GM21723 (cell line): ENCODE results near the gene GASK1A.

Experiments used
- ATAC-seq: cut with Tn5 transposase; IDR thresholded peaks from one replicate; pipeline ENCODE4 v1.9.1; 2021; ENCODE audit warnings: mild to moderate bottlenecking, moderate library complexity; ENCODE audit not compliant: unreplicated experiment

The GASK1A gene

DNA sequence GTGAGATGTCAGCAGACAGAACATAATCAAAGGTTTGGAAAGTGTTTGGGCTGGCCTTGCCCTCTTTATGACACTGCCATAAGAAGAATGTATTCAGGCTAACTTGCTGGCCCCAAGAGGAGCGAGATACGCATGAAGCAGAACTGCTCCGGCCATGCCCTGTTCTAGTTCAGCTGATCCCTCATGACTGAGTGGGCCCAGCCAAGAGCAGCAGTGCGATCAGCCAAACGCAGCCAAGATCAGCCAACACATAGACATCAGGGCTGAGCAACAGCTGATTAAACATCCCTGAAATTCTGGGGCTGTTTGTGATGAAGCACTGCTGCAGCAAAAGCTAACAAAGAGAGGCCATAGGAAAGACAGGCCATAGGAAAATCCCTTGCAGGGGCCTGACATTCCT lies 102.7 kb downstream of the GASK1A start:
- ATAC-seq = no peak

DNA sequence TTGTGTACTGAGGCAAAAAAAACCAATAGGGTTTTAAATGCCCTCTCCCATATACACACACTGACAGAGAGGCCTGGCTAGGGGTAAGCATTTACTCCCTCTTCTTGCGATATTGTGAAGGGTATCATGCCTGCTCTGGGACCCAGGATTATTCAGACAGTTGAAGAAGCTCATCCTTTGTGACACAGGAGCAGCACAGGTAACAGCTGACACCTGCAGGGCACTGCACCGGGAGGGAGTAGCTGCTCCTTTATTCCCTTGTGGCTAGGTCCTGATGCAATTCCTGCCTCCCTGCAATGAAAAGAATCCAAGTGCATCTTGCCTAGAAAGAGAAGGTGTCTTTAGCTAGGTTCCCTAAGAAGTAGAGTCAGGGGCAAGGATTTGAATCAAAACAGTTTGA lies 103.3 kb downstream of the GASK1A start:
- no peak for ATAC-seq

DNA sequence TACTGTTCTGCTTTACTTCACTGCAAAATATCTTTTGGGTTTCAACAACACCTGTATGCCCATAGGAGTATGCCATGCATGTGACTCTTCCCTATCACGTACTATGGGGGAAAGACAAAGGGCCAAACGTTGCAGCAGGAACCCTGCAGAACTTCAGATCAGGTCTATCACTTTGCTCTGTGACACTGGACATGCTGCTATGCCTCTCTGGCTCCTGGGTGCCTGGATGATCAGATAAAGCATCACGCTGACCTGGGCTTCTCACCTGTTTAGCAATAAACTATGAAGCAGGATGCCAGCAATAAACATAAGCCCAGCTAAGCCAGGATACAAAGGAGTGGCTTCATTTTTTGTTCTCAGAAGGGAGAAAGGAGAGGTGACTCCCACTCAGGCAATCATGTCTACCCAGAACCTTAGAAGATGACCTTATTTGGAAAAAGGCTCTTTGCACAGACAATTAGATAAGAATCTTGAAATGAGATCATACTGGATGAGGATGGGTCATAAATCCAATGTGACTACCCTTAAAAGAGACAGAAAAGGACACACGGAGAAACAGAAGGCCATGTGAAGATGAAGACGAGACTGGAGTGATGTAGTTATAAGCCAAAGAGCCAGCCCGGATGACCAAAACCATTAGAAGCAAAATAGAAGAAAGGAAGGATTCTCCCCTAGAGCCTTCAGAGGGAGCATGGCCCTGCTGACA lies 107.5 kb downstream of the GASK1A start:
- ATAC-seq = no peak

DNA sequence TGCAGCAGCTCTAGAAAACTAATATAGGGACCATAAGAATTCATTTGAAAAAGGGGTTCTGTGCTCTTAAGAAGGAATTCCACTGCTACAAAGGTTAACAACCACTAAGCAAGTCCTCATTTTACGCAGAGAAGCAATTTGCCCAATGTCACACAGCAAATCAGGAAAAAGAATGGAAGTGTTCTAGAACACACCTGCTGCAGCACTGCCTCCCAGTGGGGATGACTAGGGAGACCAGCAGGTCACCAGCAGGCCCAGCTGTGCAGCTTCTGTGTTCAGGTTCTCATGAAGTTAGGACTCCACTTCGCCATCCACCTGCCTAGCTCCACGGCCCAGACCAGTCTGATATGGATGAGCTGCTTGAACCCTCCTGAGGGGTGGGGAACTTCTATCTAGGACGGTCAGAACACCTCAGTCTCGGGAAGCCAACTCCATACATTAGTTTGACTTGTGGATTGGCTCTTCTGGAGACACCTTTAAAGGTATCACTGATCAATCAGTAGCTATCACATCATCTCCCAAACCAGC lies 108.2 kb downstream of the GASK1A start:
- ATAC-seq = no peak

DNA sequence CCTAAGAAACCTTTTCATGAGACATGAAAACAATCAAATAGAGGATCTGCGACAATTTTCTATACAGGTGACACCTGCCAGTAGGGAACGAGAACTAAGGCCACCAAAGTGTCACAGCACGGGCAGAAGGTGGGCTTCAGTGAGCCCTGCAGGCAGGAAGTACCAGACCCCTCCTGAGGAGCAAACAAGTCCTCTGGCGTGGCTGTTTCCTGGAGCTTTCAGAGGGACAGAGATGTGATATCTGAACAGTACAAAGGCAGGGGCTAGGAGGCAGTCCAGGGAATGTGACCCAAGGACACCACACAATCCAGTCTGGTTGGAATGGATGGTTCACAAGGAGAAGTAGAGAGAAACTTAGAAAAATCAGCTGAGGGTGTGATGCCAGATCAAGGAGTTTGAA lies 110.0 kb downstream of the GASK1A start:
- no peak for ATAC-seq

DNA sequence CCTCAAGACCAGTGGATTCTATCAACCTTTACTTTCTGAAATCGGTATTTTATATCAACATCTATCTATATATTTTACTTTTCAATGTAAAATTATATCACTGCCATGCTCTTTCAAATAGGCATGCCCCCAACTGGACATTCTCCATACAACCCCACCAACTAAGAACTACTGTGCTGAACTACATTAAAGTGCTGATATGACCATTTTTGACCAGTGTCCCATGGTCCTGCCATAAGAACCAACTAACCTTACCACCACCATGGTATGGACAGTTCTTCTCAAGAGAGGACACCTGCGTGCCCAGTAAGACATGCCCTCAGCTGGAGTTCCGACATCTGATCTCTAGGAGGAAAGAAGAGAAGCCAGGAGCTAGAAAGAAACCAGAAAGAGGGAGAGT lies 111.1 kb downstream of the GASK1A start:
- no peak for ATAC-seq

DNA sequence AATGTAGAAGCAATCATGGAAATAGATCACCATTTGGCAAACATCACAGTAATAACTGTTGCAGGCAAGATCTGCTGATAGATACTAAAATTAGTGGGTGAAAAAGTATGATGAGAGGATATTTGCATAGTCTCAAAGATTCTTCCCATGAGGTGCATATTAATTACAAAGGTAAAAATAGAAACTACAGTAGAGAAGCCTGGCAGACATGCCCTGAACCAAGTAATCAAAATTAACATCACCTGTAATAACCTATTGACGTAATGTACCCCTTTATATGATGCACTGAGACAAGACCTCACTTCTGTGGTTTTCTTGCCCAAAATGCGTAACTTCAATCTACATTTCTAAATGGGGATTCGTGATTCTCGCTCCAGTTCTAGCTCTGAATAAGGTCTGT lies 112.4 kb downstream of the GASK1A start:
- ATAC-seq = no peak

DNA sequence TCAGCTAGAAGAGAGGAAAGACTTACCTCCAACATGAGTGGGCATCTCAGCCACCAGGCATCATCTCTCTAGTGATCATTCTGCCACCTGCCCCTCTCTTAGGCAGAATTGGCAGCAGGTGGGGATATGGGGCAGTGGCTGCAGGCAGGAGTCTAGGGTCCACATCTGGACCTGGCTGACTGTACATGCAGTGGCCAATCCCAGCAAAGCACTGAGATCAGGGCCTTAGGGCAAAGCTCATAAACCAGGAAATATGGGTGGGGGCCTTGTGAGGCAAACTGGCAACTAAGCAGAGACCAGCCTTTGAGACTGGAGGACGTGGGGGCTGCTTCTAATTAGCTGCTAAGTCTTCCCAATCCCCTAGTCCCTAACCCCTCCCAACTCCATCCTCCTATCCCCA lies 113.9 kb downstream of the GASK1A start:
- ATAC-seq = no peak

DNA sequence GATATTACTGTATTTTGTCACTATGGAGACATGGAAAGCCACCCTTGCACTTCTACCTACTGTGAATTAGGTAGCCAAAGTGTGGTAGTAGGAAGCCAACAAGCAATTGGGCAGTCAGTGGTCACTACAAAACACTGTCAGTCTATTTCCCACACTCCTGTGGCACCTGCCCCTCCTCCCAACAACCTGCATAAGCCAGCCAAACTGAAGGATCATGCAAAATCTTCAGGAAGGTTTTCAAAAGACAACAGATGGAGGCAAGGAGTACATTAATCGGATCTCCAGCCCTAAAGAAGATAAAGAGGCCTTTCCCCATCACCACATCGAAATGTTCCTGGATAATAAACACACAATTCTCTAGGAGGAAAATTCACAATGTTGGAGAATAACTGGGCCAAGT lies 114.9 kb downstream of the GASK1A start:
- no peak for ATAC-seq

DNA sequence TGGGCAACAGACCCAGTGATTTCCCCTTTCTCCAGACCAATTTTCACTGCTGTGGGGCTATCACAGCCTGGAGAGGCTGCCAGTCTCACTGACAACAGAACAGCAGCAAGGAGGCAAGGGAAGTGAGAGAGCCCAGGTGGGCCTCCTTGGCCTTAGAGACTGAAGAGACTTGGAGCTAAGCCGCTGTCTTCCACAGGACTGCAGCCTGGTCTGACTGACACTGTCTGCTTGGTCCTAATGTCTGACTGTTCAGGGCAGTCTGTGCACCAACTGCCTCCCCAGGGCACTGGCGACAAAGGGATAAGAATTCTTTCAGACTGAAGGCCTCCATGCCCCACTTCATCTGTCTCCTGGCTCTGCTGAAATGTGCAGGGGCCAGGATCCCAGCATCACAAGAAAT lies 115.3 kb downstream of the GASK1A start:
- no peak for ATAC-seq

DNA sequence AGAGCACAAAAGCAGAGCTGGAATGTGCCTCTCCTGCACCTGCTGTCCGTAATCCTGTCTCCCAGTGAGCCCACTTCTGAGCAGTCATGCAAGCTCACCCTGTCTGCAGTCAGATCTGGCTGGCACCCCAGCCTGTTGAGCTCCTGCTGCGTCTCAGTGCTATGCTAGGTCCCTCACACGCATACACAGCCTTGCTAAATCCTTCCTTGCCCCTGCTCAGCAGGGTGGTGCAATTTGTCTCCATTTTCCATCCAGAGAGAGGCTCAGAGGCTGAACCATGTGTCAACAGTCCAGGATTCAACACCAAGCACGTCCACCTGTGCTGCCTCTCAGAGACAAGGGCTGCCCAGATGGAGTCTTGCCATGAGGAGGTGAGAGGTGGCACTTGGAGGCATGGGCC lies 115.7 kb downstream of the GASK1A start:
- no peak for ATAC-seq

DNA sequence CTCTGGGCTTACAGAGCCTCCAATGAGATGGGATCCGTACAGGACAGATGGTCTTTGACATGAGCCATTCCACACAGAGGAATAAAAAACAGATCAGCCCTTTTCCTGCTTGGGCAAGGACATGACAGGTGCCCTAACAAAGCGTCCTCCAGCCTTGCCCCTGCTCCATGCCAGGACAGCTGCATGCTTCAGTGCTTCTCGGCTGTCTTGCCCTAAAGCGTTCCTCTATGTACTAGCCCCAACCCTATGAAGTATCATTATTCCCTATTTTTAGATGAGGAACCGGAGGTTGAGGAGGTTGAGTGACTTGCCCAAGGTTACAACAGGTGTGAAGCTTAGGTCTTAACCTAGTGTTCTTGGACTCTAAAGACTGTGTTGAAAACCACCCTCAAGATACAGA lies 116.3 kb downstream of the GASK1A start:
- no peak for ATAC-seq

DNA sequence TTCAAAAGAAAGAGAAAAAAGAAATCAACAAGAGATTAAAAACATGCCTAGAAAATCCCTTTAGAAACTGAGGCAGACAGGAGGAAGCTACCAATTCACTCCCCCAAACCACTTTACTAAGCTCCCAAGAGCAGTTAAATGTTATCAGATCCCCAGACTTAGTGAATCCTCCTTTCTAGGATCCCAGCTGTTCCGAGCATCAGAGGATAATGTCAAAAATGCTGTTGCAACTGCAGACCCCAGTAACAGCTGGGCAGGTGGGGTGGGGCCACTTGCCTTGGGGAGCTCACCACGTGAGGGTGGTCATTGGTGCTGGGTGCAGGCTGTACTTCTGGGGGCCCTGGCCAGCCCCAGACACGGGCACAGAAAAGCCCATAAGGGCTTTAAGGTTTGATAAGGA lies 117.7 kb downstream of the GASK1A start:
- ATAC-seq = no peak

DNA sequence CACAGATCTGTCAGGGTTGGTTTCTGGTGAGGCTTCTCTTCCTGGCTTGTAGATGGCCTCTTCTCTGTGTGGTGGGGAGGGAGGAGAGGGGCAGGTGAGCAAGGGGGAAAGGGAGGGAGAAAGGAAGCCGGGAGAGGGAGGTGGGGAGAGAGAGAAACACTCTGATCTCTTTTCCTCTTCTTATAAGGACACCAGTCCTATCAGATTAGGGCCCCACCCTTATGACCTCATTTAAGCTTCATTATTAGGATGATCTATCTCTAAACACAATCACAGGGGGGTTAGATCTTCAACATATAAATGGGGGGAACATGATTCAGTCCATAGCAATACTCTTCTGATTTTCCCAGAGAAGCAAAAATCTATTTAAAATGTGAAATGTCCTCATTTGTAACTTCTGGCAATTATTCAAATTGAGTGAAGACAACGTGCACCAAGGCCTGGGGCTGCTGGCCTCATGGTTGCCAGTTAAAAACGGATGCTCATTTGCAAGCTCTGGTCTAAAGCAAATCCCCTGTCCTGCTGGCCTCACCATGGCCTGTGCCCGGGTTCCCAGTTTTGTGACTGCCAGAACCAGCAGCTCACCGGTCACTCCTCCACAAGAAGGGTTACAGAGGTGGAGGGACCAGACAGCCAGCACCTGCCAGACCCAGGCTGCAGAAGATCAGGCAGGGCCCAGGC lies 118.4 kb downstream of the GASK1A start:
- ATAC-seq = no peak

DNA sequence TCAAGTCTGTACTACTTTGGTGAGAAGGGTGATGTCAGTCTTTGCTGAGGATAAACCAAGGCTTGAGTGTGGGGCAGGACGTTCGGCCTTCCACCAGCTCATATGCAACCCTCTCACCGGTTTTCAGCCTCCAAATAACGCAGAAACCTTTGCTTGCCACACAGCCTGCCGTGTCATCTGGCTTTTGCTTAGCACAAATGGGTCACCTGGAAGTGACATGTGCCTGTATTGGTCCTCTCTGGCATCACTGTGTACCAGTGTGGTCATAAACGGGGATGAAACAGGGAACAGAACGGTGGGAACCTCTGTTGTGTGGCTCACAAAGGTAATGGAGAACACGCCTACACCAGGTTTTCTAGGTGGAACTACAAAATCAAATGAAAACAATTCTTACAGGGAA lies 119.7 kb downstream of the GASK1A start:
- no peak for ATAC-seq

DNA sequence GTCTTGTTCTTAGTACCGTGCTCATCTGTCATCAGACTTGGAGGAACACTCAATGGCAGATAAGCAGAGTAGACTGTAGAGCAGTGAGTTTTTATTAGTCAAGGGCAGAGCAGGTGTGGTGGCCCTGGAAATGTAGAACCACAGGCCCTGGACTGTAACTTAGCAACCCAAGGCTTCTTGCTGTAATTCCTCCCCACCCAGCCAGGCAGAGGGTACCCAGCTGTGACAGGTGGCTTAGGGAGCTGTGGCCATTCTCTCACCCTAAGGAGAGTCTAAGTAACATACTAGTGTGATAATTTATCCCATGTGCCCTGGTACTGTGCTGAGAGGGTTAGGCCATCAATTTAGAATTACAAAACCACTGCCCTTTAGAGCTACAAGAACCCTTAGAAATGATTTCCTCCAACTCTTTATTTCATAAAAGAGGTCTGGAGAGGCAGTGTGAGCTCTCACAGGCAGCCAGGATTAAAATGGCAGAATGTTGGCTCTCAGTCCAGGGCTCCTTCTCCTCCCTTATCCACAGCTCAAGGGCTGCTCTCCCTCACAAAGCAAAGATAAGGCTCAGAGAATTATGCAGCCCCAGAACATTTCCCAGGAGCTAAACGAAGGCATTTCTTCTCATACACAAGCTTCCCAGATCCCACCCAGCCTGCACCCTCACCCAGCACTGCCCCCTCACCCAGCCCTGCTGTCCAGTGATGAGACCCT lies 123.8 kb downstream of the GASK1A start:
- no peak for ATAC-seq

DNA sequence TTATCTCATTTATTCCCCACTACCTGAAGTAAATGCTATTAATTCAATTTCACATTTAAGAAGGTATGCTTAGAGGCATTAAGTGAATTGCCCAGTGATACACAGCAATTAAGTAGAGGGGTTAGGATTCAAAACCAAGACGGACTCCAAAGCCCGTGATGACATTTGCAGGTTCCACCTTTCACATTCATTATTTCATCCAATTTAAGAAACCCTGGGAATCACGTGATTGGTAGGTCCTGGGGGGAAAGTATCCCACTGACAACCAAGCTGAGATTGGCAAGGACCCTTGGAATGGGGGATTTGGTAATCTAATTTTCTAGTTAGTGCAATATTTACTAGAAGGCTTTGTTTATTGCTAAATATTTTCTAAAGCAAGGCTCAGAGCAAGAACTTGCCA lies 124.9 kb downstream of the GASK1A start:
- ATAC-seq = no peak

DNA sequence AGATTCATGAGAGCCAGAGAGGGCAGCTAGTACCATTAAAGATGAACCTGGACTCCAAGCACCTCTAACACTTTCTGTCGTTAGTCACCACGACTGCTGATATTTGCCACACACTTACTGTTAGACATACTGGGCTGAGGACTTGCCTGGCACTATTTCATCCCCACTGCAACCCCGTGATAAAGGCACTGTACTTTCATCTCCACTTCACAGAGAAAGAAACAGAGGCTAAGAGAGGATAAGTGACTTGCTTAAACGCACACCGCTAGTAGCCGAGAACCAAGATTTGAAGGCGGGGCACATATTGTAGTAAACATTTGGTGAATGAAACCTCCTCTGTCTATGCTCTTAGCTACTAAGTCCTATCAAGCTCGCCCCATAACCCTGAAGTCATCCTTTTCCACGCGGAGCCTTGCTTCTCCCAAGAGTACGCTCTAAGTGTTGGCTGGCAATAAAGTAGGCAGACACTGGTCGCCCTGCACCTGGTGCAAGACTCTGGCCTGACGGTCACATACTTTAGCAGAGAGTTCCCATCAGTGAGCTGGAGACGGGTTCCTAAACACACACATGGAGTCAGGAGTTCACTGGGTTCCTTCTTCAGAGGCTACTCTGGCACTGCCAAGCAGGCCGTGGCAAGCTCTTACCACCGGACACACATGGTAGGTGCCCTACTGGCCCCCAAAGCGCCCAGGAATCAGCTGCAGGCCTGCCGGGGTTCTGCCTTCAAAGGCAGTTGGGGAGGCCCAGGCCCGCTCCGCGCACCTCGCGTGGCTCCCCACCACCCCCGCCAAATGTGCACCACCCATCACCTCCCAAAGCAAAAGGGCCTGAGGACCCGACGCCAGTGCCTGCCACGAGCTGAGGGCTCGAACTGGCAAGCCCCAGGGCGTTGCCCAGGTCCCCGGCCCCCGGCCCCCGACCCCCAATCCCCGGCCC lies 125.8 kb downstream of the GASK1A start:
- ATAC-seq = no peak

DNA sequence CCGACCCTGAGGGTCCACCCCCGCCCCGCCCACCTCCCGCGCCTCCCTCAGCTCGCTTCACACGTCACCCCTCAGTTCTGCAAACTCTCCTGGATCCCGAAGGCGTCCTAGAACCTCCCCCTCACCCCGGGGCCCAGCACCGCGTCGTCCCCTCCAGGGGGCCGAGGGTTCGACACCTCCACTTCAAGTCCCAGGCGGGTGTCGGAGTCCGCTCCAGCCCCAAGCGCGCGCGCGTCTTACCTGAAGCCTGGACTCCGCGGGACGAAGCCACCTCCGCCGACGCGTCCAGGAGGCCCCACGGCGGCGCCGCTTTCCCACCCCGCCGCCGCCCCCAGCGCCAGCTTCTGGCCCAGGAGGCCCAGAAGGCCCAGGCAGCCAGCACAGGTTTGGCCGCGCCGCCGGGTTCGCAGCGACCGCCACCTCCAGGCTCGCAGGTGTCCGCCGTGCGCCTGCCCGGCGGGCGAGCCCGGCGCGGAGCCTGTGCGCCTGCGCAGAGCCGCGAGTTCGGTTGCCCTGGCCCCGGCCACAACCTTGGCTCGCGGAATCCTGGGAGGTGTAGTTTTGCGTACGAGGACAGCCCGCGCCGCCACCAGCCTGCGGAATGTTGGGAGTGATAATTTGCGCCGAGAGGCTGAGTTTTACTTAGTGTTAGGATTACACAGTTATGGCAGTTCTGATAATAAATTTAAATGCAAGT lies 126.6 kb downstream of the GASK1A start, which contains the start of gene POMGNT2:
POMGNT2 (minus strand) TSS at position 484 of the 697 bp plus-strand sequence. CDS start 24,648 bp downstream, outside the sequence.
- peak; percentile 91 for ATAC-seq

DNA sequence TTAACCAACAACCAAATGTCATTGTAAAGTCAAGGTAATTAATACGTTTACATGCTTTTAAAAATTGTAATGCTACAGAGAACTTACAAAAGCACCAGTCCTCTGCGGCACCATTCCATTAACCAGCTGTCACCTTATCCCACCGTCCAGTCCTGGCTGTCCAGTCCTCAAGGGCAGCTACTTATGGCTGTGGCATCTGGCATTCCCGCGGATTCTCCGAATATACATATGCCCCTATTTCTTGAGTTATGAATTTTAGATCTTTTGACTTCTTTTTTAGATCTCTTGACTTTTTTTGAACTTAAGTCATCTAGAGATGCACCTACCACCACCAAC lies 127.2 kb downstream of the GASK1A start:
- peak; percentile 12 for ATAC-seq
